Tibial nerve (tissue), 4 donors: Measurements from ENCODE around the gene KRT82. TPM values are rescaled to one million over a fixed set of nuclear protein-coding genes. Genes with fewer than 3 reads are reported as not detected.

Experiments used
- DNase-seq, 2 donors: peaks; one replicate each; pipeline ENCODE4 v3.0.0-alpha.2; 2019; ENCODE audit warnings: low spot score in 2 of 2
- H3K27ac ChIP-seq, 4 donors: fragments of 200-600 bp; sonication (generic) in 3 of 4; one replicate each; pipeline ENCODE4 v1.5.1; 2017 to 2019; ENCODE audit warnings: mild to moderate bottlenecking in 1 of 4
- H3K27me3 ChIP-seq, 2 donors: fragments of 200-600 bp; sonication (generic) in 1 of 2; one replicate each; pipeline versions ENCODE4 v1.5.1 to v1.6.0; 2017 to 2019
- H3K36me3 ChIP-seq, 3 donors: fragments of 200-600 bp; sonication (generic); one replicate each; pipeline ENCODE4 v1.5.1; 2018 to 2019
- H3K4me1 ChIP-seq, 4 donors: fragments of 200-600 bp; sonication (generic) in 3 of 4; one replicate each; pipeline ENCODE4 v1.5.1; 2017 to 2019
- H3K4me3 ChIP-seq, 4 donors: fragments of 200-600 bp; sonication (generic) in 3 of 4; one replicate each; pipeline ENCODE4 v1.5.1; 2017 to 2019; ENCODE audit warnings: mild to moderate bottlenecking in 1 of 4, moderate library complexity in 1 of 4
- H3K9me3 ChIP-seq, 4 donors: fragments of 200-600 bp; sonication (generic) in 3 of 4; one replicate each; pipeline ENCODE4 v1.5.1; 2017 to 2019
- EP300 ChIP-seq, 2 donors: sonication (generic); formaldehyde crosslinking; IDR thresholded peaks; one replicate each; pipeline ENCODE4 v1.6.1; 2017; ENCODE audit warnings: antibody characterized with exemption in 2 of 2, mild to moderate bottlenecking in 1 of 2
- POLR2A ChIP-seq, 2 donors: fragments of 450-650 bp; IDR thresholded peaks; one replicate each; pipeline ENCODE4 v1.6.1; 2017; ENCODE audit warnings: antibody characterized with exemption in 2 of 2, mild to moderate bottlenecking in 2 of 2, moderate library complexity in 2 of 2
- WGBS, 2 donors: methylation state at CpG; one replicate each; pipeline ENCODE4 v1.1.5; 2018; 5-methylcytosine and 5-hydroxymethylcytosine counted together
- total RNA-seq, 4 donors: library from RNA; depleted of rRNA; stranded (reverse); fragments of >200 nt; gene quantifications; one replicate each; pipeline ENCODE4 v1.1.0, GENCODE V29; 2016
- TF ChIP-seq, protein P1 (sequence below), 5 experiments: fragments of 200-600 bp in 3 of 5; fragments of 450-650 bp in 2 of 5; sonication (generic) in 3 of 5; IDR thresholded peaks; one replicate each; pipeline ENCODE4 v1.5.1; 2016 to 2019; ENCODE audit warnings: antibody characterized with exemption in 5 of 5, mild to moderate bottlenecking in 3 of 5, moderate library complexity in 2 of 5

The KRT82 gene
- total RNA-seq, 4 donors from 2014 or later = not detected

GRCh38 chr12:52364901-52365489, 41.1 kb downstream of the KRT82 start:
- no peak for DNase-seq

DNA sequence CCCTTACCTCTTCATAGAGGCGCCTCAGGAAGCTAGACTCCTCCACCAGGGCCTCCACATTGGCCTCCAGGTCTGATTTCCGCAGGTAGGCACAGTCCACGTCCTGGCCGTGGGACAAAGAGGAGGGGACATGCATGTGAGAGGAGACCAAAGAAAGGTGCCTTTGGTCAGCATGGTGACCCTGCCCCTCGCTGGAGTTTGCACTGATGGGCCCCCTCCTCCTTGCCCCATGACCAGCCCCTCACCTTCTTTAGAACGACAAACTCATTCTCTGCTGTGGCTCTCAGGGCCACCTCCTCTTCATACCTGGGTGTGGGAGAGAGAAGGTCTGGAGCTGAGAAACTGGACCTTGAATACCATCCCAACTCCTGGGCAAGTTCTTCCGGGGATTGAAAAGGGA, 42.1 kb downstream of the KRT82 start:
- DNase-seq = no peak
- TF ChIP-seq POLR2A (IDR thresholded peaks at IDR 0.05) (no peak), EP300 (IDR thresholded peaks at IDR 0.05) (no peak)
- TF ChIP-seq, protein P1, sequence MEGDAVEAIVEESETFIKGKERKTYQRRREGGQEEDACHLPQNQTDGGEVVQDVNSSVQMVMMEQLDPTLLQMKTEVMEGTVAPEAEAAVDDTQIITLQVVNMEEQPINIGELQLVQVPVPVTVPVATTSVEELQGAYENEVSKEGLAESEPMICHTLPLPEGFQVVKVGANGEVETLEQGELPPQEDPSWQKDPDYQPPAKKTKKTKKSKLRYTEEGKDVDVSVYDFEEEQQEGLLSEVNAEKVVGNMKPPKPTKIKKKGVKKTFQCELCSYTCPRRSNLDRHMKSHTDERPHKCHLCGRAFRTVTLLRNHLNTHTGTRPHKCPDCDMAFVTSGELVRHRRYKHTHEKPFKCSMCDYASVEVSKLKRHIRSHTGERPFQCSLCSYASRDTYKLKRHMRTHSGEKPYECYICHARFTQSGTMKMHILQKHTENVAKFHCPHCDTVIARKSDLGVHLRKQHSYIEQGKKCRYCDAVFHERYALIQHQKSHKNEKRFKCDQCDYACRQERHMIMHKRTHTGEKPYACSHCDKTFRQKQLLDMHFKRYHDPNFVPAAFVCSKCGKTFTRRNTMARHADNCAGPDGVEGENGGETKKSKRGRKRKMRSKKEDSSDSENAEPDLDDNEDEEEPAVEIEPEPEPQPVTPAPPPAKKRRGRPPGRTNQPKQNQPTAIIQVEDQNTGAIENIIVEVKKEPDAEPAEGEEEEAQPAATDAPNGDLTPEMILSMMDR (IDR thresholded peaks at IDR 0.05) = no peak
- H3K9me3 ChIP-seq = no peaks in the 10 kb centered on the region

More at GRCh38 chr12:52364901-52365489, 41.1 kb downstream of the KRT82 start:
- H3K9me3 ChIP-seq = no peaks in the 10 kb centered on the region
- H3K4me3 ChIP-seq = no peak overlapping the region
- no peaks in the 10 kb centered on the region for H3K36me3 ChIP-seq
- H3K27me3 ChIP-seq = peaks cover 0 to 3% of the 10 kb centered on the region in 2 donors
- no peaks in the 10 kb centered on the region for H3K4me1 ChIP-seq
- no peak overlapping the region for H3K27ac ChIP-seq
- TF ChIP-seq, protein P1 (IDR thresholded peaks at IDR 0.05) = no peak
- TF ChIP-seq EP300 (IDR thresholded peaks at IDR 0.05) = no peak
- TF ChIP-seq POLR2A (IDR thresholded peaks at IDR 0.05) = no peak
- 82 to 83% methylated on average over 14 of the region's 14 CpGs for WGBS, 2 donors

DNA sequence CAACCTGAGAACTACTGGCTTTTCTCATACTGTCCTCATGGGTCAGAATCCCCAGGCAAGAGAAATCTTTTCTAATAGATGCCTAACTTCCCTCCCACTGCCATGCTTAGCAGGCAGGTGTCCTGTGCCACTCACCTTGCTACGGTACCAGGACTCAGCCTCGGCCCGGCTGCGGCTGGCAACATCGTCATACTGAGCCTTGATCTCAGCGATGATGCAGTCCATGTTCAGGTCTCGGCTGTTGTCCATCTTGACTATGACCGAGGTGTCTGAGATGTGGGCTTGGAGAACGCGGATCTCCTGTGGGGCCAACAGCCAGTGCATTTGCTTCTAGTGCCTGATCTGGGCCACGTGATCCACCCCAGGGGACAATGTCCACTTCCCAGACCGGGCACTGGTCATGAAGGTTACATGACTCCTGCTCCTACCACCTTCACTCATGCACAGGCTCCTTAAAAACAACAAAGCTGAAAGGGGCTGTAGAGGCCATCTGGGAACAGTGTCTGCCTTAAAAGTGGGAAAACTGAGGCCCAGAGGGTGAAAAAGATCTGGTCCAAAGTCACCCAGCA, 42.9 kb downstream of the KRT82 start:
- Histone ChIP-seq H3K27ac (no peak overlapping the region), H3K4me1 (no peaks in the 10 kb centered on the region), H3K9me3 (no peaks in the 10 kb centered on the region), H3K4me3 (no peak overlapping the region), H3K36me3 (no peaks in the 10 kb centered on the region), H3K27me3 (peaks cover 0 to 2% of the 10 kb centered on the region in 2 donors)
- no peak for TF ChIP-seq EP300 (IDR thresholded peaks at IDR 0.05)
- no peak for TF ChIP-seq POLR2A (IDR thresholded peaks at IDR 0.05)
- TF ChIP-seq, protein P1 (IDR thresholded peaks at IDR 0.05) = no peak
- WGBS, 2 donors = 92 to 95% methylated on average over 12 of the region's 12 CpGs
- no peak for DNase-seq

More for the DNA sequence above, 42.1 kb downstream of the KRT82 start:
- 70 to 83% methylated on average over 7 of the region's 7 CpGs for WGBS, 2 donors
- H3K27me3 ChIP-seq = peaks cover 0 to 3% of the 10 kb centered on the region in 2 donors
- no peak overlapping the region for H3K27ac ChIP-seq
- no peak overlapping the region for H3K4me3 ChIP-seq
- no peaks in the 10 kb centered on the region for H3K4me1 ChIP-seq
- no peaks in the 10 kb centered on the region for H3K36me3 ChIP-seq

GRCh38 chr12:52362118-52362726, 43.9 kb downstream of the KRT82 start:
- WGBS, 2 donors = 82 to 87% methylated on average over 10 to 11 of the region's 11 CpGs

More at GRCh38 chr12:52362118-52362726, 43.9 kb downstream of the KRT82 start:
- H3K4me1 ChIP-seq = no peaks in the 10 kb centered on the region
- no peak for DNase-seq
- TF ChIP-seq, protein P1 (IDR thresholded peaks at IDR 0.05) = no peak
- TF ChIP-seq EP300 (IDR thresholded peaks at IDR 0.05) = no peak
- peaks cover 0 to 4% of the 10 kb centered on the region in 2 donors for H3K27me3 ChIP-seq
- H3K27ac ChIP-seq = no peak overlapping the region
- no peaks in the 10 kb centered on the region for H3K9me3 ChIP-seq
- H3K36me3 ChIP-seq = no peaks in the 10 kb centered on the region
- no peak overlapping the region for H3K4me3 ChIP-seq
